Hindlimb muscle (tissue), 1 donor: ENCODE measurements around the gene GSTP1. TPM values are rescaled to one million over a fixed set of nuclear protein-coding genes. Genes with fewer than 3 reads are reported as not detected.
"Not testable (repeated sequence)": the region's sequence is repeated elsewhere in the genome, so short reads cannot be mapped to it uniquely, and the experiment has no call there.

Experiments
- DNase-seq: peaks from one replicate; pipeline ENCODE4 v3.0.0-alpha.2; 2013
- polyA plus RNA-seq: library from polyadenylated mRNA; unstranded; fragments of 120-200 nt; gene quantifications from one replicate; pipeline ENCODE4 v1.2.1, GENCODE V29; 2013; ENCODE audit not compliant: insufficient read length

Gene GSTP1
- 215 TPM for polyA plus RNA-seq

DNA sequence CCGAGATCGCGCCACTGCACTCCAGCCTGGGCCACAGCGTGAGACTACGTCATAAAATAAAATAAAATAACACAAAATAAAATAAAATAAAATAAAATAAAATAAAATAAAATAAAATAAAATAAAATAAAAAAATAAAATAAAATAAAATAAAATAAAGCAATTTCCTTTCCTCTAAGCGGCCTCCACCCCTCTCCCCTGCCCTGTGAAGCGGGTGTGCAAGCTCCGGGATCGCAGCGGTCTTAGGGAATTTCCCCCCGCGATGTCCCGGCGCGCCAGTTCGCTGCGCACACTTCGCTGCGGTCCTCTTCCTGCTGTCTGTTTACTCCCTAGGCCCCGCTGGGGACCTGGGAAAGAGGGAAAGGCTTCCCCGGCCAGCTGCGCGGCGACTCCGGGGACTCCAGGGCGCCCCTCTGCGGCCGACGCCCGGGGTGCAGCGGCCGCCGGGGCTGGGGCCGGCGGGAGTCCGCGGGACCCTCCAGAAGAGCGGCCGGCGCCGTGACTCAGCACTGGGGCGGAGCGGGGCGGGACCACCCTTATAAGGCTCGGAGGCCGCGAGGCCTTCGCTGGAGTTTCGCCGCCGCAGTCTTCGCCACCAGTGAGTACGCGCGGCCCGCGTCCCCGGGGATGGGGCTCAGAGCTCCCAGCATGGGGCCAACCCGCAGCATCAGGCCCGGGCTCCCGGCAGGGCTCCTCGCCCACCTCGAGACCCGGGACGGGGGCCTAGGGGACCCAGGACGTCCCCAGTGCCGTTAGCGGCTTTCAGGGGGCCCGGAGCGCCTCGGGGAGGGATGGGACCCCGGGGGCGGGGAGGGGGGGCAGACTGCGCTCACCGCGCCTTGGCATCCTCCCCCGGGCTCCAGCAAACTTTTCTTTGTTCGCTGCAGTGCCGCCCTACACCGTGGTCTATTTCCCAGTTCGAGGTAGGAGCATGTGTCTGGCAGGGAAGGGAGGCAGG lies at the start of gene GSTP1:
Gene GSTP1, plus strand, starts transcription at position 566 of the 958 bp plus-strand sequence. Its CDS starts 32 bp downstream, at position 598.
- DNase-seq = peak; percentile 92

DNA sequence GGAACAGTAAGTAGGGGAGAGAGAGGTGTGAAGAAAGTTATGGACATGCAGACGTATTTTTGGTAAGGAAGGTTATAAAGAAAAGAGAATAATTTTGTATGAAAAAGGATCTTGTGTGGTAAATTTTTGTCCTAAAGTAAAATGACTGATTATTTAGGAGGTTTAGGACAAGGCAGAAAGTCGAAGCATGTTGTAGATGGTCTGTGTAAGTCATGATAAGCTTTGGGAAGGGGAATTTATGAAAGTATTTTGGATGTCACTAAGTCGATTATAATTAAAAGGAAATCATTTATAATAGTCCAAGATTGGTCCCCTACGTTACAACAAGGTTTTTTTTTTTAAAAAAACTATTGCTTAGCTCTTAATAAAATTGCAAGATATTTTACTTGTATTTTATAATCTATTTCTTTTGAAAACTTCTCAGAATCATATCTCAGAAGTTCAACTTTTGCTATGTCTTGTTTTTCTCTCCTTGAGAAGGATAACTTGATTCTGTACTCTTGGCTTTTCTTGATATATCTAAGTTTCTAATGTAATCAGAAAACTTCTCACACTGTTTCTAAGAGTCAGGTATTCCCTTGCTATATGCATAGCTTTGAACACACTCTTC lies 49.4 kb upstream of the GSTP1 start:
- no peak for DNase-seq

DNA sequence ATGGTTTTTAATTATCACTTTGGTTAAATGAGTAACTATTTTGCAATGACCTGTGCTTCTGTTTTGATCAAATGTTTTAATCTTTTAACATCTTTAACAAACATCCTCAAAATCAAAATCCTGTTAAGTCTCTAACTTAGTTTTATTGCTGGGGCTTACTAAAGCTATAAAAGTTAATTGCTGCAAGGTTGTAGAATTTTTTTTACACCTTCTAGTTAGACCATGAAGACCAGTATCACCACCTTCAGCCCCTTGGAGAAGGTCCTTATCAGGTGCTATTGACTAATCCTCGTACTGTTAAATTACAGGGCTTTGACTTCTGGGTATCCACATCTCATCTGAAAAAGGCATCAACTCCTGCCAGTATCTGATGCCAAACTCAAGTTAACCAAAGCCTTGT lies 48.1 kb upstream of the GSTP1 start:
- no peak for DNase-seq

DNA sequence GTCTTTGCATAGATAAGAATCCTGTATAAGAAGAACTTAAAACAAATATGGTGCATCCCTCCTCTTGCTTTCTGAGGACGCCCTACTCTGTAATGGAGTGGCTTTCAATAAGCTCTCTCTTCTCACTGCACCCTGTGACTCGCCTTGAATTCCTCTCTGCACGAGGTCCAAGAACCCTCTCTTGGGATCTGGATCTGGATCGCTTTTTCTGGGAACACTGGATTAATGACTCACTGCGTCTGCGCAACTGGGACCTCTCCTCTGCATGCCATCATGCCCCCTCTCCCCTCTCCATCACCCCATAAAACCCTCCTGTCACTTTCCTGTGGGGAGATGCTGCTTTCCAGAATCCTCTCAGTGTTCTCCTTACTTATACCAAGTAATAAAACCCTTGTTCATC lies 45.3 kb upstream of the GSTP1 start:
- no peak for DNase-seq

DNA sequence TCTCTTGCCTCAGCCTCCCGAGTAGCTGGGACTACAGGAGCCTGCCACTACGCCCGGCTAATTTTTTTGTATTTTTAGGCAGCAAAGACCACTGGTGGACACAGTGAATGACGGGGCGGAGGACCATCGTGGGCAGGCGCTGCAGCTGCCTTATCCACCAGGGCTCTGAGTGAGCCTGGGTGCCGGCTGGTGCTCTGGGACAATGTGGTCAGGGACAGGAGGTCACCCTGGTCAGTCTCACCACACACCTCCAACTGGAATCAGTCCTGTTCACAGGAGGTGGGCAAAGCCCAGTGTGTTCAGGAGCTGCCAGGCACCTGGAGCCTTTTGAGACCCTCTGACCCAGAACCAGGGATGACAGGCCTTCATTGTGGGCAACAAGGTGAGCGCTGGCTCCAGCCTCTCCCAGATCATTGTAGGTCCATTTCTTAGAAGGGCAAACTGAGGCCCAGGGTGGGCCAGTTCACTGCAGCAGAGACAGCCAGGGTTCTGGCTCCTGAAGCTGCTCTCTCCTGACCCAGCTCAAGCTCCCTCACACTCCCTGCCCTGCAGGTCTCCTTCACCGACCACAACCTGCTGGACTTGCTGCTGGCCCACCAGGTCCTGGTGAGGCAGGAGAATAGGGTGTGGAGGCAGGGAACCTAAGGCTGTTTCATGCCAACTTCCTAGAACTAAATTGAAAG lies 44.6 kb upstream of the GSTP1 start:
- no peak for DNase-seq

DNA sequence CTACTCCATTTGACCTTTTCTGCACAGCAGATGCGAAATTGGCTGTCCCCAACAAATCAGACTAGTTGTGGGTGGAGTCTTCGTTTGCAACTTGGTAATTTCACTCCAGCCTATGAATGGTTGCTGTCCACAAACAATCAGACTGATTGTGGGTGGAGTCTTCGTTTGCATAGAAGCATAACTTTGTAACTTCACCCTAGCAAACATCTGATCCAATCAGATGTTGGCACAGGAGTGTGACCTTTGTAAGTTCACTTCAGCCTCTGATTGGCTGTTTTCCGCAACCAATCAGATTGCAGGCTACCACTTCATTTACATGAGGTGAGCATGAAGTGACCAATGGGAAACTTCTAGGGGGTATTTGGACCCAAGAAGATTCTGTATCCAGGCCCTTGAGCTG lies 44.1 kb upstream of the GSTP1 start:
- DNase-seq = no peak

DNA sequence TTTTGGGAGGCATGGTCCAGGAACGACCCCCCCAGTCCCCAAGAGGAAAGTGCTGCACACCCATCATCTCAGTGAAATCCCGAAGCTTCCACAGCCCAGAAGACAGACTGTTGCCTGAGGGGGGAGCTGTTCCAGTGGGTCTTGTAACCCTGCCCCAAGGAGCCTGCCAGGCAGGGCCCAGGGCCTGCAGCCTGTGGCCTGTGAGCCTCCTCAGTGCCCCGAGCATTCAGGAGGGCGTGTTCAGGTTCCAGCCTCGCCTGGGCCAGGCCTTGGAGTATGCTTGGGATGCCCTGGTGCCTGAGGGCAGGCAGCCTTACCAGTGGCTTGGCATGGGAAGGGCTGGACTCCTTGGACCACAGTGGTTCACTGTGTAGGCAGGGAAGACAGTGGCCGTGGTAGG lies 42.4 kb upstream of the GSTP1 start:
- DNase-seq = no peak

DNA sequence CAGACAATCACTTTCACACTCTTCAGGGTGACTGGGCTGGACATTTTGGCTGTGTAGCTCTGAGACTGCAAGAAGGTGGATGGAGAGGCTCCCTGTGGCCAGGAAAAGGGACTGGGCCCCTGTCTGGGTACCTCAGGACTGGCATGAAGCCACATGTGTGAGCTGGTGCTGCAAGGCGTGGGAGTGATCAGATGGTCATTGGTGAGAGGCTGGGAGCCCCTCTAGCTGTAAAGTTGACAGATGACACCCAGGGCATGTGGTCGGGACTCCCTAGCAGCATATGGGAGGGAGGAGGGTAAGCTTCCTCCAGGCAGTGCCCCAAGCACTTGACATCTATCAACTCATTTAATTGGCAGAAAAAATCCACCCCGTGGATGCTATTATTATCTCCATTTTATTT lies 41.4 kb upstream of the GSTP1 start:
- DNase-seq = no peak

DNA sequence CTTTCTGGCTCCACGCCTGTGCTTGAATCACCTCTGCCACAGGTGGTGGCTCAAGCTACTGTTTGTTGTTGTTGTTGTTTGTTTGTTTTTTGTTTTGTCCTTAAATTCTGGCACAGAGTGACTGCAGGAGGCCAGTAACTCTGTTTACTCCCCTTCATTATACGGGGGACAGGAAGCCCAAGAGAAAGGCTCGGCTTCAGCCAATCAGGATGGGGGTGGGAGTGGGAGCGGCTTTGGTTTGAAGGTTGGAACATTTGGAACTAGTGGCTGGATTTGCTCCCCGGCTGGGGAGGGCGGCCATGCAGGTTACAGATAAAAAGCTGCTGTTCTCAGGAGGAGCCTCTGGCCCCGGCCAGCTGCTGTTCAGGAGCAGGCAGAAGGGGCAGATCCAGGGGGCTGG lies 40.6 kb upstream of the GSTP1 start:
- no peak for DNase-seq

DNA sequence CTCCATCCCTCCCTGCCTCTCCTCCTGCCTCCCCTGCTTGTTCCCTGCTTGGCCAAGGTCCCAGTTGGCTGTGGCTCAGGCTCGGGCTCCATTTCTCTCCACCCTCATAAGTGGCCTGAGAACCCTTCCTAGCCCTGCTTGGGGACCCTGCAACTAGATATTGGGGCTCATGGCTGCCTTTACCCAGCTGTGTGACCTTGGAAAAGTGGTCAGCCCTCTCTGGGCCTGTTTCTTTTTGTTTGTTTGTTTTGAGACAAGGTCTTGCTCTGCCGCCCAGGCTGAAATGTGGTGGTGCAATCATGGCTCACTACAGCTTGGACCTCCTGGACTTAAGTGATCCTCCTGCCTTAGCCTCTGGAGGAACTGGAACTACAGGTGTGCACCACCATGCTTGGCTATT lies 40.0 kb upstream of the GSTP1 start:
- DNase-seq = no peak

DNA sequence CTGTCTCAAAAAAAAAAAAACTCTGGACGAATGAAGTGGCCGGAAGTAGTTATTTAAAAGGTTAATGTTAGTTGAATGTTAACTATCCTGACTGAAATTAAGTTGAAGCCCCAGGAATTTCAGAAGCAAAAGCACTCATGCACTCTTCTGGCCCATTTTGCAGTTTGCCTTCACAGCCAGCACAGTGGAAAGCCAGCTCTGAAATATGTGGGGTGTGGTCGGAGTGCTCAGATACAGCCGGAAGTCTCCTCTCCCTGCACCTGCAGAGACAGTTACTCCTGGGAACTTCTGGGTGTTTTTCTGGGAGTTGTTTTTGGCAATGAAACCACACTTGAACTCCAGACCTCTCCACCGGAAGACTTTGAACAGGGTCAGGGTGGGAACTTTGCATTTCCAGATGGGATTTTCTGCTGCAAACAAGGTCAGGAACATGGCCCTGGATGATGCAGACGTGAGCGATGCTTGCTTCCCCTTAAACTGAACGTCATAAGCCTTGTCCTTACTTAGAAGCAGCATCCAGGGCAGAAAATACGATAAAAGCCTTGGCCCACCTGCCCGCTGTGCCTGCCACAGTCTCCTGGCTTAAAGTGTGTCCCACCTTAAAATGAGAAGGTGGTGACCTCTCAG lies 38.9 kb upstream of the GSTP1 start:
- DNase-seq = no peak

DNA sequence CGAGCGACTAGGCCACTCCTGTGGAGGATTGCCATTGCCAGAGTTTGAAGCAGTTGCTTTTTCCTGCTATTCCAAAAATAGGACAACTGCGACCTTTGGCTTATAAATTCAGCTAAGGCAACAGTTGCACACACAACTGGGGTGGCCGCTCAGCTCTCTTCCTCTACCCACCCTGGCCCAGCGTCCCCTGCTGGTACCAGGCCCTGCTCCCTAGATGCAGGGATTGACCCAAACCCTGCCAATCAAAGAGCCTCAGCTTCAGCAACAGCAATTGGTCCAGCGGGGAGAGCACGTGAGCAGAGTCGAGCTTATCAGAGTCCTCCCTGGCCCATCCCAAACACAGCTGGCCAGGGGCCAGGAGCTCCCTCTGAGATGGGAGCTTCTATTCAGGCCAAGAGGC lies 38.3 kb upstream of the GSTP1 start:
- DNase-seq = no peak

DNA sequence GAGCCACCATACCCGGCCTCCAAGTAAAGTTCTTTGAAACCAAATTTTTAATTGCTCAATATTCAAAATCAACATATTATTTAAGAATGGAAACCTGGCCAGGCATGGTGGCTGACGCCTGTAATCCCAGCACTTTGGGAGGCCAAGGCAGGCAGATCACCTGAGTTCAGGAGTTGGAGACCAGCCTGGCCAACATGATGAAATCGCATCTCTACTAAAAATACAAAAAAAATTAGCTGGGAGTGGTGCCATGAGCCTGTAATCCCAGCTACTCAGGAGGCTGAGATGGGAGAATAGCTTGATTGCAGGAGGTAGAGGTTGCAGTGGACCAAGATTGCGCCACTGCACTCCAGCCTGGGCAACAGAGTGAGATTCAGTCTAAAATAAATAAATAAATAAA lies 35.5 kb upstream of the GSTP1 start:
- not testable (repeated sequence) for DNase-seq

DNA sequence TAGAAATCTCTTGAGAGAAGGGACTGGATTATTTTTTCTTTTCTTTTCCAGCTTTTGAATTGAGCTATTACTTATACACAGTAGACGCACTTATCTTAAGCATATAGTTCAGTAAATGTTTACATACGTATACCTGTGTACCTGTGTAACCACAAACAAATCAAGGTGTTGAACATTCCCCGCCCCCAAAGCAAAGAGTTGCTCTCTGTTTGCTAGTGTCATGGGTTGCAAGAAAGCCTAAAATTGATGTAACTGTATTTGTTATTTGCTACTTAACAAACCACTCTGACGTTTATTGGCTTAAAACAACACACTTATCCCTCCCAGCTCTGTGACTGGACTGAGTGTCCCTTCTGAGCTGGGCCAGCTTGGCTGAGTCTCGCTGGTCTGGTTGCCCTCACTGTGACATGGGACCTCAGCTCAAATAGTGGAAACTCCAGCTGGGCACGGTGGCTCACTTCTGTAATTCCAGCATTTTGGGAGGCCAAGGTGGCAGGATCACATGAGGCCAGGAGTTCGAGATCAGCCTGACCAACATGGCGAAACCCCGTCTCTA lies 35.0 kb upstream of the GSTP1 start:
- DNase-seq = no peak

DNA sequence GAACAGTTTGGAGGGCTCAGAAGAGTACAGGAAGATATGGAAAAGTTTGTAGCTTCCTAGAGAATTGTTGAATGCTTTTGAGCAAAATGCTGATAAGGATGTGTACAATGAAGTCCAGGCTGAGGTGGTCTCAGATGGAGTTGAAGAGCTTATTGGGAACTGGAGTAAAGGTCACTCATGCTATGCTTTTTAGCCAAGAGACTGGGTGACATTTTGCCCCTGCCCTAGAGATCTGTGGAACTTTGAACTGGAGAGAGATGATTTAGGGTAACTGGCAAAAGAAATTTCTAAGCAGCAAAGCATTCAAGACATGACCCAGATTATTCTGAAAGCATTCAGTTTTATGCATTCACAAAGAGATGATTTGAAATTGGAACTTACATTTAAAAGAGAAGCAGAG lies 32.5 kb upstream of the GSTP1 start:
- DNase-seq = no peak

DNA sequence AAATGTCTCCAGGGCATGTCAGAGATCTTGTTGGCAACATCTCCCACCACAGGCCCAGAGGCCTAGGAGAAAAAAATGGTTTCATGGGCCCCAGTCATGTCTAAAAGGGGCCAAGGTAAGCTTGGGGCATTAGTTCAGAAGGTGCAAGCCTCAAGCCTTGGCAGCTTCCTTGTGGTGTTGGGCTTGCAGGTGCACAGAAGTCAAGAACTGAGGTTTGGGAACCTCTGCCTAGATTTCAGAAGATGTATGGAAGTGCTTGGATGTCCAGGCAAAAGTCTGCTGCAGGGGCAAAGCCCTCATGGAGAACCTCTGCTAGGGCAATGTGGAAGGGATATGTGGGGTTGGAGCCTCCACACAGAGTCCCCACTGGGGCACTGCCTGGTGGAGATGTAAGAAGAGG lies 31.9 kb upstream of the GSTP1 start:
- not testable (repeated sequence) for DNase-seq

DNA sequence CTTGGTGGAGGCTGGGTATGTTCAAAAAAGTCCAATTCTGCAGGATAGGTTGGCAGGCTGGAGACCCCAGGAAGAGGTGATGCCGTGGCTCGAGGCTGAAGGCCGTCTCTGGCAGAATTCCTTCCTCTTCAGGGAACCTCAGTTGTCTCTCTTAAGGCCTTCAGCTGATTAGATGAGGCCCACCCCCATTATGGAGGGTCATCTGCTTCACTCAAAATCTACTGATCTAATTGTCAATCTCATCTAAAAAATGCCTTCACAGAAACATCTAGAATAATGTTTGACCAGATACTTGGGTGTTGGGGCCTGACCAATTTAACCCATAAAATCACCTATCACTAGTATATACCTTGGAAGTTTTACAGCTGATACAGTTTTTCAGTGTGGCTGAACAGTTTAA lies 27.4 kb upstream of the GSTP1 start:
- no peak for DNase-seq

DNA sequence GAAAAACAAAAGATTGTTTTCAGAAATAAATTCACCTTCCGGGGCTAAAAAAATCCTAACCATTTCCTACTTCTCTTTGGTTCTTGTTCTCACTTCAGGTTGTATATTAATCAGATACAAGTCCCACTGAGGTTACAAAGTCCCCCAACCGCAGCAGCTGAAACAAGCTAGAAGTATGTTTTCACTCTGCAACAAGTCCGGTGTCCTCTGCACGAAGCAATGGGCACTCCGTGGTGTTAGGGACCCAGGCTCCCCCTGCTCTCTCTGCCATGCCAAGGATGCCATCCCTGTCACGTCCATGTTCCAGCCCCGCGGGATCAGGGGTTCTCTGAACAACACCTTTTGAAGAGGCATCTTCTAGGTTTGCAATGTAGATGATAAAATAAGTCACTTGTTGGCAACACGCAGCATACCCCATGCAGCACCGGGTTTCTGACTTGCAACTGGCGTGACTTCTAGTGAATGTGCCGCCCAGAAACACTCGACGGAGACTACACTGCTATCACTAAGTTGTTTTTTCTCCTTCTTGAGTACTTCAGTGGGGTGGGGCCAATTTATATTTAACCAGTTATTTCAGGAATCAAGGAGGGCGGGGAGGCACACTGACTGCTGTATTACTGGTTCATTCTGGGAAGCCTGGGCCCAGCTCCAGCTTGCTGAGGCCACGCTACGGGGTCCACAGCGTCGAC lies 25.4 kb upstream of the GSTP1 start:
- no peak for DNase-seq

DNA sequence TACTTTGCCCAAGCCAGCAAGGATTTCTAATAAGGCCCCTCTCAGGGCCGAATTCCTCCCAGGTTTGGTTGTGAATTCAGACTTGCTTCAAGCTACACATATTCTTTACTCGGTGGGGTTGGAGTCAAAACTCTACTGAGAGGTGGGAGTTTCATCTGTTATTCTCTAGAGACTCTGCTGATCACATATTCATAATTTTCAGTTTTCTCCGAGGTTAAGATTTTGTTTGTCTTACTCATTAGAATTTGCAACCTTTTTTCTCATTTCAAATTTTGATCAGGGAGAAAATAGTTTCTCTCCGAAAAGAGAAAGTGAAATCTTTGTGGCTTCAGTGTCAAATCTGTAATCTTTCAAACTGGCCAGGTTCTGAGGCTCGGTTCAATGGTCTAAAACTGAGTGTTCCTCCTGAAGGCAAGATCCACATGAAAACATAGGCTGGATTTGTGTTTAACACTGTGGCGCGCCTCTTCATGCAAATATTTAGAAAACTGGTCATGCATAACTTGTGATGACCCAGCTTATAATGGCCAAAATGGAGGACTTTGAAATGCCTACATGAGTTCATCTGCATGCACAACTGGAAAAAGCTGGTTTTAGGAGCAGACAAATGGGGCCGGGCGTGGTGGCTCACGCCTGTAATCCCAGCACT lies 21.5 kb upstream of the GSTP1 start:
- DNase-seq = no peak

DNA sequence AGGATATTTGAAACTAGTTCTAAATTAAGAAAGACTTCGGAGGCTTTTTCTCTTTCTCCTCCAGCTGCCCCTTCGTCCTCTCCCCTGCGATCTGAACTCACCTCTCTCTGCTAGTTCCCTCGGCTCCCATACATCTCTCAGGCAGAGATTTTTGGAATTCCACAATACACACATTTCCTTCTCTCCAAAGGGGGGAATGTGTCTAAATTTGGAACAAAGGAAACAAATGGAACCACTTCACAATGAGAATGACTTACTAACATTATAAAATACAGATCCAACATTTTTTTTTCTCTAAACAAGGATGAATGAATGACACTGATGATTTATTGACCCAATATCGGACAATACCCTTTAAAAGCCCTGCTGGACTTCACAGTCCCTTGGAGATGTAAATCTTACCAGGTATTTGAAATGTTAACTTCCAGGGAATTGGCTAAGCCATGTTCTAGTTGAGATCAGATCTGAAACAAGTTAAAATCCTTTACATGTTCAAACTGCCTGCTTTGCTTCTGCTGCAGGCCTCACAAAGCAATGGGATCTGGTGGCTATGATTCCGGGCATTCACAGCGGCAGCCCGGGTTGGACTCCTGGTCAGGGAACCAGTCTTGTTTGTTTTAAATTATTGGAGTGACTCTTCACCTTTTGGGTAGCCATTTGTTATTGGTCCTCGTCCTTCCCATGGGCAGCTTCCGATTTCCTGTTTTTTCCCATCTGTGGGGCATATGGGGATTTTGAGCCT lies 20.5 kb upstream of the GSTP1 start:
- no peak for DNase-seq

DNA sequence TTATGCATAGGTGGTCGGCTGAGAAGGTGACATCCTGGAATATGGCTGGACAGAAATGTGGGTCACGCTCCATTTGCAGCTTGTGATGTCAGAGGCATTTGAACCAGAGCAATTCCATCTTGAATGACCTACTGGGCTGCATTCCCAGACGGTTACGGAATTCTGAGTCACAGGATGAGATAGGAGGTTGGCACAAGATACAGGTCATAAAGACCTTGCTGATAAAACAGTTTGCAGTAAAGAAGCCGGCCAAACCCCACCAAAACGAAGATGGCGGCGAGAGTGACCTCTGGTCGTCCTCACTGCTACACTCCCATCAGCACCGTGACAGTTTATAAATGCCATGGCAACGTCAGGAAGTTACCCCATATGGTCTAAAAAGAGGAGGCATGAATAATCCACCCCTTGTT lies 19.9 kb upstream of the GSTP1 start:
- DNase-seq = not testable (repeated sequence)
